OCI-LY1 (cell line): Measurements from ENCODE around the gene ZC3H13.
A peak's percentile ranks its signal among the peaks of the same experiment; 100 is the strongest.

Experiments
- H2AFZ ChIP-seq: fragments of 200-600 bp; sonication (generic), shearing (Covaris generic); 2 replicates; pipeline ENCODE4 v1.6.0; 2014; ENCODE audit warnings: antibody characterized with exemption, mild to moderate bottlenecking, low read length
- H3F3A ChIP-seq: fragments of 200-600 bp; sonication (generic), shearing (Covaris generic); 2 replicates; pipeline ENCODE4 v1.6.0; 2014; ENCODE audit warnings: mild to moderate bottlenecking, antibody characterized with exemption, low read length, moderate library complexity; ENCODE audit not compliant: insufficient read depth
- H3K27ac ChIP-seq: fragments of 200-600 bp; sonication (generic); 2 replicates; pipeline ENCODE4 v1.5.1; 2014; ENCODE audit warnings: low read length, mixed run types, mild to moderate bottlenecking, low read depth; ENCODE audit not compliant: poor library complexity, severe bottlenecking
- H3K27me3 ChIP-seq: fragments of 200-600 bp; sonication (generic); 2 replicates; pipeline ENCODE4 v1.6.0; 2014; ENCODE audit warnings: antibody characterized with exemption, mild to moderate bottlenecking, low read length, moderate library complexity; ENCODE audit not compliant: insufficient read depth
- H3K36me3 ChIP-seq: fragments of 200-600 bp; sonication (generic); 2 replicates; pipeline ENCODE4 v1.6.1; 2014; ENCODE audit warnings: mild to moderate bottlenecking, antibody characterized with exemption, low read length, moderate library complexity, mixed read lengths; ENCODE audit not compliant: insufficient read depth
- H3K4me1 ChIP-seq: fragments of 200-600 bp; sonication (generic); 2 replicates; pipeline ENCODE4 v1.5.1; 2014; ENCODE audit warnings: mild to moderate bottlenecking, low read length, moderate library complexity; ENCODE audit not compliant: insufficient read depth, severe bottlenecking
- H3K4me2 ChIP-seq: fragments of 200-600 bp; sonication (generic), shearing (Covaris generic); 2 replicates; pipeline ENCODE4 v1.6.1; 2014; ENCODE audit warnings: low read length
- H3K4me3 ChIP-seq: fragments of 200-600 bp; sonication (generic); 2 replicates; pipeline ENCODE4 v1.5.1; 2014; ENCODE audit warnings: low read length, low read depth, mild to moderate bottlenecking, mixed read lengths; ENCODE audit not compliant: poor library complexity, severe bottlenecking
- H3K79me2 ChIP-seq: fragments of 200-600 bp; shearing (Covaris generic); 2 replicates; pipeline ENCODE4 v1.6.1; 2016; ENCODE audit warnings: mixed run types, low read length, mixed read lengths; ENCODE audit not compliant: insufficient read depth
- H3K9ac ChIP-seq: fragments of 200-600 bp; sonication (generic), shearing (Covaris generic); 2 replicates; pipeline ENCODE4 v1.6.1; 2014; ENCODE audit warnings: mild to moderate bottlenecking, low read length, mixed read lengths
- H3K9me2 ChIP-seq: fragments of 200-600 bp; sonication (generic), shearing (Covaris generic); 2 replicates; pipeline ENCODE4 v1.6.1; 2014; ENCODE audit warnings: low read depth, mild to moderate bottlenecking, low read length, mixed read lengths
- H3K9me3 ChIP-seq: fragments of 200-600 bp; shearing (Covaris generic); 2 replicates; pipeline ENCODE4 v1.6.1; 2014; ENCODE audit warnings: low read length, mixed read lengths
- H4K20me1 ChIP-seq: fragments of 200-600 bp; sonication (generic), shearing (Covaris generic); 2 replicates; pipeline ENCODE4 v1.6.0; 2016; ENCODE audit warnings: mild to moderate bottlenecking, low read length; ENCODE audit not compliant: insufficient read depth
- CTCF ChIP-seq: fragments of 200-600 bp; sonication (generic), shearing (Covaris generic); IDR thresholded peaks from 2 replicates; pipeline ENCODE4 v1.5.1; 2017; ENCODE audit warnings: mild to moderate bottlenecking, antibody characterized with exemption, low read length, moderate library complexity, mixed read lengths
- EZH2 ChIP-seq: fragments of 200-600 bp; sonication (generic), shearing (Covaris generic); IDR thresholded peaks from 2 replicates; pipeline ENCODE4 v1.8.0; 2017; ENCODE audit warnings: borderline replicate concordance, mixed run types, mild to moderate bottlenecking, antibody characterized with exemption, low read length, moderate library complexity, mixed read lengths

Gene ZC3H13

GRCh38 chr13:46052319-46053161, at the start of gene ZC3H13:
TSS of gene ZC3H13 (minus strand) at chr13:46052746. CDS start at chr13:46045507, 7,239 bp downstream.
- Histone ChIP-seq H3K36me3 (no peaks in the 10 kb centered on the region), H3K9me2 (no peaks in the 10 kb centered on the region), H3K9ac (peak within 1 kb of the TSS; percentile 84), H3K79me2 (peaks cover 44% of the 10 kb centered on the region), H3K27ac (peak within 1 kb of the TSS; percentile 76), H3F3A (no peaks in the 10 kb centered on the region), H2AFZ (peak within 1 kb of the TSS; percentile 81), H4K20me1 (no peaks in the 10 kb centered on the region), H3K4me3 (peak within 1 kb of the TSS; percentile 89), H3K27me3 (no peaks in the 10 kb centered on the region), H3K4me1 (peaks cover 36% of the 10 kb centered on the region), H3K4me2 (peak within 1 kb of the TSS; percentile 91), H3K9me3 (no peaks in the 10 kb centered on the region)
- peak; percentile 37 for TF ChIP-seq CTCF
- no peak for TF ChIP-seq EZH2

GRCh38 chr13:46102255-46102605, 49.7 kb upstream of the ZC3H13 start:
- H2AFZ ChIP-seq = no peak overlapping the region
- no peaks in the 10 kb centered on the region for H3K27me3 ChIP-seq
- no peak overlapping the region for H3K4me3 ChIP-seq
- H3K9me3 ChIP-seq = no peaks in the 10 kb centered on the region
- H3K79me2 ChIP-seq = no peaks in the 10 kb centered on the region
- no peaks in the 10 kb centered on the region for H3F3A ChIP-seq
- TF ChIP-seq EZH2 = no peak
- TF ChIP-seq CTCF = no peak
- H3K4me2 ChIP-seq = no peak overlapping the region
- no peaks in the 10 kb centered on the region for H3K9me2 ChIP-seq
- no peaks in the 10 kb centered on the region for H4K20me1 ChIP-seq
- no peak overlapping the region for H3K9ac ChIP-seq
- H3K27ac ChIP-seq = no peak overlapping the region
- no peaks in the 10 kb centered on the region for H3K4me1 ChIP-seq
- no peaks in the 10 kb centered on the region for H3K36me3 ChIP-seq

- H3K36me3 ChIP-seq = no peaks in the 10 kb centered on the region
- H3K9ac ChIP-seq = no peak overlapping the region
- H3K4me1 ChIP-seq = no peaks in the 10 kb centered on the region
- no peaks in the 10 kb centered on the region for H3K9me3 ChIP-seq
- H3F3A ChIP-seq = no peaks in the 10 kb centered on the region
- H3K27me3 ChIP-seq = no peaks in the 10 kb centered on the region
- H2AFZ ChIP-seq = no peak overlapping the region
- H3K79me2 ChIP-seq = no peaks in the 10 kb centered on the region
- no peak overlapping the region for H3K4me3 ChIP-seq
- no peak overlapping the region for H3K27ac ChIP-seq
- no peaks in the 10 kb centered on the region for H4K20me1 ChIP-seq
- H3K9me2 ChIP-seq = no peaks in the 10 kb centered on the region
- no peak for TF ChIP-seq CTCF
- no peak for TF ChIP-seq EZH2
- no peak overlapping the region for H3K4me2 ChIP-seq
Measured at GRCh38 chr13:46101484-46102254, 49.1 kb upstream of the ZC3H13 start.
